GM10266 (cell line): ENCODE measurements around the gene SLC34A1.

ENCODE experiments used
- DNase-seq: peaks from one replicate; pipeline ENCODE4 v3.0.0; 2012; ENCODE audit errors: extremely low spot score
- CTCF ChIP-seq: IDR thresholded peaks from 2 replicates; pipeline ENCODE4 v1.5.1; 2012; ENCODE audit warnings: mild to moderate bottlenecking, low read depth; ENCODE audit not compliant: control insufficient read depth, insufficient read depth; ENCODE audit errors: missing control alignments

Gene SLC34A1

GRCh38 chr5:177402271-177403043 is 18.2 kb downstream of the SLC34A1 start:
- peak; percentile 53 for TF ChIP-seq CTCF
- DNase-seq, result peak; percentile 75

- peak; percentile 11 for TF ChIP-seq CTCF
- DNase-seq, result peak; percentile 65
These were observed 19.0 kb downstream of the SLC34A1 start for GRCh38 chr5:177403102-177403791.

- TF ChIP-seq CTCF, result peak; percentile 95
- DNase-seq, result peak; percentile 95
These were observed 19.8 kb downstream of the SLC34A1 start for GRCh38 chr5:177403792-177404640.

- no peak for DNase-seq
- TF ChIP-seq CTCF, result no peak
These were observed 20.5 kb downstream of the SLC34A1 start for GRCh38 chr5:177404641-177405179.

GRCh38 chr5:177405312-177405711 is 21.1 kb downstream of the SLC34A1 start:
- no peak for TF ChIP-seq CTCF
- no peak for DNase-seq

- TF ChIP-seq CTCF, result no peak
- no peak for DNase-seq
These were observed 21.6 kb downstream of the SLC34A1 start for GRCh38 chr5:177405805-177406204.
